A549 treated with Hydrocortisone at 1 μM for 4 hours (cell line): ENCODE data around the gene RIOK2. TPM values are rescaled to one million over a fixed set of nuclear protein-coding genes. Genes with fewer than 3 reads are reported as not detected.

ENCODE experiments used
- total RNA-seq: library from RNA; stranded (reverse); fragments of 200-300 nt; extraction: Qiagen RNA extraction; gene quantifications from 5 replicates; pipeline ENCODE4 v1.2.3, GENCODE V29; 2022

The RIOK2 gene
- total RNA-seq = 18.7 to 25.0 TPM (median 21.3 TPM) in 5 replicates

GRCh38 chr5:97183100-97183929 is at the start of gene RIOK2:
RIOK2 (minus strand) TSS chr5:97183247; CDS start chr5:97183191, 56 bp downstream.

GRCh38 chr5:97142521-97143254 is 40.4 kb downstream of the RIOK2 start, which contains the start of gene LIX1:
LIX1 (minus strand) TSS chr5:97142611; CDS start chr5:97142576, 35 bp downstream.

Other genes starting within 250 kb of the RIOK2 start
- 5.5 to 8.3 TPM (median 7.5 TPM) in 5 replicates for gene LNPEP, start 247.2 kb downstream of the RIOK2 start, total RNA-seq
- not detected in 5 replicates for gene LIX1, start 40.6 kb downstream of the RIOK2 start, total RNA-seq